SK-N-SH treated with all-trans-retinoic acid at 6 μM for 48 hours (cell line): Measurements from ENCODE around the gene CASTOR1.

Source experiments
- ATAC-seq: fragments of 200-7000 bp; cut with Tn5 transposase; 3 replicates; pipeline ENCODE4 v1.9.1; 2020; ENCODE audit warnings: mild to moderate bottlenecking, moderate library complexity
- ARNTL ChIP-seq: fragments of 450-650 bp; formaldehyde crosslinking; IDR thresholded peaks from 2 replicates; pipeline ENCODE4 v1.5.0; 2020; ENCODE audit warnings: low read depth, mild to moderate bottlenecking, moderate library complexity, borderline replicate concordance
- BACH2 ChIP-seq: fragments of 250-450 bp; sonication (Bioruptor Pico); IDR thresholded peaks from 2 replicates; pipeline ENCODE4 v1.9.0; 2021; ENCODE audit warnings: mild to moderate bottlenecking, borderline replicate concordance
- CSDC2 ChIP-seq: fragments of 250-450 bp; sonication (Bioruptor Pico); IDR thresholded peaks from 2 replicates; pipeline ENCODE4 v1.5.0; 2020; ENCODE audit warnings: mild to moderate bottlenecking, moderate library complexity
- ESRRG ChIP-seq: fragments of 250-450 bp; sonication (Bioruptor Pico); IDR thresholded peaks from 2 replicates; pipeline ENCODE4 v1.6.1; 2021; ENCODE audit warnings: mild to moderate bottlenecking
- GLIS3 ChIP-seq: fragments of 250-450 bp; sonication (Bioruptor Pico); IDR thresholded peaks from 2 replicates; pipeline ENCODE4 v1.5.0; 2020; ENCODE audit warnings: mild to moderate bottlenecking, moderate library complexity
- ISL1 ChIP-seq: fragments of 250-450 bp; sonication (Bioruptor Pico); IDR thresholded peaks from 2 replicates; pipeline ENCODE4 v2.1.2; 2022; ENCODE audit warnings: mild to moderate bottlenecking, moderate library complexity
- POU6F1 ChIP-seq: fragments of 250-450 bp; sonication (Bioruptor Pico); IDR thresholded peaks from 2 replicates; pipeline ENCODE4 v1.8.0; 2021; ENCODE audit warnings: low read depth, mild to moderate bottlenecking, moderate library complexity, borderline replicate concordance
- PPARA ChIP-seq: fragments of 250-450 bp; sonication (Bioruptor Pico); IDR thresholded peaks from 2 replicates; pipeline ENCODE4 v1.5.0; 2020; ENCODE audit warnings: mild to moderate bottlenecking, borderline replicate concordance
- SNAI2 ChIP-seq: fragments of 250-450 bp; sonication (Bioruptor Pico); IDR thresholded peaks from 2 replicates; pipeline ENCODE4 v1.5.0; 2020; ENCODE audit warnings: mild to moderate bottlenecking, moderate library complexity
- TCF4 ChIP-seq: fragments of 250-450 bp; sonication (Bioruptor Pico); IDR thresholded peaks from 2 replicates; pipeline ENCODE4 v1.8.0; 2021; ENCODE audit warnings: mild to moderate bottlenecking, moderate library complexity, borderline replicate concordance
- TOX ChIP-seq: fragments of 250-450 bp; sonication (Bioruptor Pico); IDR thresholded peaks from 2 replicates; pipeline ENCODE4 v1.8.0; 2021; ENCODE audit warnings: mild to moderate bottlenecking, moderate library complexity, borderline replicate concordance
- TSHZ2 ChIP-seq: fragments of 250-450 bp; sonication (Bioruptor Pico); IDR thresholded peaks from 2 replicates; pipeline ENCODE4 v1.5.0; 2020; ENCODE audit warnings: mild to moderate bottlenecking, moderate library complexity
- ZC3H10 ChIP-seq: fragments of 250-450 bp; sonication (Bioruptor Pico); IDR thresholded peaks from 2 replicates; pipeline ENCODE4 v1.5.1; 2021; ENCODE audit warnings: mild to moderate bottlenecking, moderate library complexity
- ZFP3 ChIP-seq: fragments of 250-450 bp; sonication (Bioruptor Pico); IDR thresholded peaks from 2 replicates; pipeline ENCODE4 v1.5.0; 2020; ENCODE audit warnings: mild to moderate bottlenecking, moderate library complexity
- ZFP30 ChIP-seq: fragments of 450-650 bp; formaldehyde crosslinking; IDR thresholded peaks from 2 replicates; pipeline ENCODE4 v1.5.0; 2022; ENCODE audit warnings: mild to moderate bottlenecking, moderate library complexity
- ZNF565 ChIP-seq: fragments of 450-650 bp; formaldehyde crosslinking; conservative IDR thresholded peaks from 2 replicates; pipeline ENCODE4 v1.5.0; 2020; ENCODE audit warnings: low read depth, mild to moderate bottlenecking, moderate library complexity
- ZNF8 ChIP-seq: fragments of 450-650 bp; formaldehyde crosslinking; IDR thresholded peaks from 2 replicates; pipeline ENCODE4 v1.5.0; 2020; ENCODE audit warnings: mild to moderate bottlenecking, moderate library complexity
- TF ChIP-seq, protein P1 (sequence below): fragments of 250-450 bp; sonication (Bioruptor Pico); IDR thresholded peaks from 2 replicates; pipeline ENCODE4 v1.8.0; 2020; ENCODE audit warnings: mild to moderate bottlenecking, moderate library complexity, borderline replicate concordance
- TF ChIP-seq, protein P2 (sequence below): fragments of 250-450 bp; sonication (Bioruptor Pico); IDR thresholded peaks from 2 replicates; pipeline ENCODE4 v1.5.1; 2020; ENCODE audit warnings: low read depth, mild to moderate bottlenecking, moderate library complexity
- TF ChIP-seq, protein P3 (sequence below): fragments of 250-450 bp; sonication (Bioruptor Pico); IDR thresholded peaks from 2 replicates; pipeline ENCODE4 v1.5.1; 2021; ENCODE audit warnings: mild to moderate bottlenecking, moderate library complexity

CASTOR1 gene

DNA sequence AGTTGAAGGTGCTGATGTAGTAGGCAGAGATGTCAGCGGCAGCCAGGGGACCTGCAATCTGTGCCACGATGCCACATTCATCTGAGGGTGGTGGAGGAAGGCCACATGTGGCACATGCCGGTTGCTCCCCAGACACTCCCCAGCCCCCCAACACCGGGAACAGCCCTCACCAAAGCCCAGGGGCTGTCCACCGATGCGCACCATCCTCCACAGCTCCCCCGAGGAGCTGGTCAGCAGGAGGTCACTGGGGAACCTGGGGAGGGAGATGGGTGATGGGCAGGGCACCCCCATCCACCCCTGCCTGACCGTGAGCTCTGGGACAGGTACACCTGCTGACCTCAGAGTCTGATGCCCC is 3.5 kb downstream of the CASTOR1 start (continued):
- TF ChIP-seq, protein P1, sequence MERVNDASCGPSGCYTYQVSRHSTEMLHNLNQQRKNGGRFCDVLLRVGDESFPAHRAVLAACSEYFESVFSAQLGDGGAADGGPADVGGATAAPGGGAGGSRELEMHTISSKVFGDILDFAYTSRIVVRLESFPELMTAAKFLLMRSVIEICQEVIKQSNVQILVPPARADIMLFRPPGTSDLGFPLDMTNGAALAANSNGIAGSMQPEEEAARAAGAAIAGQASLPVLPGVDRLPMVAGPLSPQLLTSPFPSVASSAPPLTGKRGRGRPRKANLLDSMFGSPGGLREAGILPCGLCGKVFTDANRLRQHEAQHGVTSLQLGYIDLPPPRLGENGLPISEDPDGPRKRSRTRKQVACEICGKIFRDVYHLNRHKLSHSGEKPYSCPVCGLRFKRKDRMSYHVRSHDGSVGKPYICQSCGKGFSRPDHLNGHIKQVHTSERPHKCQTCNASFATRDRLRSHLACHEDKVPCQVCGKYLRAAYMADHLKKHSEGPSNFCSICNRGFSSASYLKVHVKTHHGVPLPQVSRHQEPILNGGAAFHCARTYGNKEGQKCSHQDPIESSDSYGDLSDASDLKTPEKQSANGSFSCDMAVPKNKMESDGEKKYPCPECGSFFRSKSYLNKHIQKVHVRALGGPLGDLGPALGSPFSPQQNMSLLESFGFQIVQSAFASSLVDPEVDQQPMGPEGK (CRISPR knock-in tag) = no peak
- no peak for TF ChIP-seq PPARA
- TF ChIP-seq ZNF8 (CRISPR knock-in tag) = no peak

DNA sequence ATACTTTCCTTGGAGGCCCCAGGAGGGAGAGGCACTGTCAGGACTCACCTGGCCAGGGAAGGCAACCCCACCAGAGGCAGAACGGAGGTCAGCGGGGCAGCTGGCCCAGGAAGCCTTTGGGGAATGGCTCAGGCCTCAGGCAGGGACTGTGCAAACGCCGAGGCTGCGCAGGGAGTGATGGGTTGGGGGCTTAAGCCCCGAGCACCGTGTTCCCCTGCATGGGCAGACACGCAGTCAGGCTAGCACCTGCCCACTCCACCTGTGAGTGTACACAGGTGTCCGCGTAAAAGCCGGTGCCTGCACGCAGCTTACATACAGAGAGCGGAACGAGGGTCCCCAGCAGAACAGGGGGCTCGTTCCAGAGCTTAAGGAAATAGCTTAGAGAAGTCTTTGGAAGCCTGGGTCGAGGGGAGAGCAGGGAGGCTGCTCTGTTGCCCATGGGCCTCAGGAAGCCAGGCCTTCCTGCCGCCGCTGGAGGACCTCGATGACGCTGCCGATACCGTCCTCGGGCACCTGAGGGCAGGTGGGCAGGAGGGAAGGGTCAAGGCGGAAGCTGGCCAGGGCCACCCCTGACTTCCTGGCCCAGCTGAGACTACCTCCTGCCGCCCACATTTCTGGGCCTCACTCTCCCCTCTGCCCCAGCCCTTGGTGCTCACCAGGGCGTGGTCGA is 4.0 kb downstream of the CASTOR1 start:
- ATAC-seq = no peak

DNA sequence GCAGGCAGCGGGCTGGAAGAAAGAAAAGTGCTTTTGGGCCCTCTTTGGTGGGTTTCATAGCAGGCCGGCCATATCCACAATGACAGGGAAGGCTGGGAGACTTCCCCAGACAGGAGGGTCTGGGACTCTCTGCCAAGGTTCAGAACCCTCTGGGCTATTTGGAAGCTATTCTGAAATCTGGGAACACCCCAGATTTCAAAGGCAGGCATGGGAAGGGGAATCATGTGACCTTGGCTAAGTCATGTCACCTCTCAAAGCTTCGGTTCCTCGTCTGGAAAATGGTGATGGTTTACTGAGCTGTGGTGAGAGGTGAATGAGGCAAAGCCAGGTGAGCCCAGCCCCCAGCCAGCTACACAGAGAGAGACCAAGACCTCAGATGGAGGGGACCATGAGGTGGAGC is 4.6 kb downstream of the CASTOR1 start:
- ATAC-seq = no peak
- TF ChIP-seq ZFP3 (CRISPR knock-in tag) (no peak), ISL1 (no peak), TSHZ2 (CRISPR knock-in tag) (no peak), POU6F1 (CRISPR knock-in tag) (no peak), TCF4 (CRISPR knock-in tag) (no peak), TOX (CRISPR knock-in tag) (no peak), GLIS3 (no peak), ZNF8 (CRISPR knock-in tag) (no peak), ESRRG (CRISPR knock-in tag) (no peak), ZFP30 (CRISPR knock-in tag) (no peak), ARNTL (CRISPR knock-in tag) (no peak), CSDC2 (CRISPR knock-in tag) (no peak), BACH2 (CRISPR knock-in tag) (no peak), SNAI2 (CRISPR knock-in tag) (no peak), ZC3H10 (CRISPR knock-in tag) (no peak), ZNF565 (no peak)
- TF ChIP-seq, protein P2, sequence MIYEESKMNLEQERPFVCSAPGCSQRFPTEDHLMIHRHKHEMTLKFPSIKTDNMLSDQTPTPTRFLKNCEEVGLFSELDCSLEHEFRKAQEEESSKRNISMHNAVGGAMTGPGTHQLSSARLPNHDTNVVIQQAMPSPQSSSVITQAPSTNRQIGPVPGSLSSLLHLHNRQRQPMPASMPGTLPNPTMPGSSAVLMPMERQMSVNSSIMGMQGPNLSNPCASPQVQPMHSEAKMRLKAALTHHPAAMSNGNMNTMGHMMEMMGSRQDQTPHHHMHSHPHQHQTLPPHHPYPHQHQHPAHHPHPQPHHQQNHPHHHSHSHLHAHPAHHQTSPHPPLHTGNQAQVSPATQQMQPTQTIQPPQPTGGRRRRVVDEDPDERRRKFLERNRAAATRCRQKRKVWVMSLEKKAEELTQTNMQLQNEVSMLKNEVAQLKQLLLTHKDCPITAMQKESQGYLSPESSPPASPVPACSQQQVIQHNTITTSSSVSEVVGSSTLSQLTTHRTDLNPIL (CRISPR knock-in tag) = no peak
- TF ChIP-seq, protein P1 (CRISPR knock-in tag) = no peak
- TF ChIP-seq, protein P3, sequence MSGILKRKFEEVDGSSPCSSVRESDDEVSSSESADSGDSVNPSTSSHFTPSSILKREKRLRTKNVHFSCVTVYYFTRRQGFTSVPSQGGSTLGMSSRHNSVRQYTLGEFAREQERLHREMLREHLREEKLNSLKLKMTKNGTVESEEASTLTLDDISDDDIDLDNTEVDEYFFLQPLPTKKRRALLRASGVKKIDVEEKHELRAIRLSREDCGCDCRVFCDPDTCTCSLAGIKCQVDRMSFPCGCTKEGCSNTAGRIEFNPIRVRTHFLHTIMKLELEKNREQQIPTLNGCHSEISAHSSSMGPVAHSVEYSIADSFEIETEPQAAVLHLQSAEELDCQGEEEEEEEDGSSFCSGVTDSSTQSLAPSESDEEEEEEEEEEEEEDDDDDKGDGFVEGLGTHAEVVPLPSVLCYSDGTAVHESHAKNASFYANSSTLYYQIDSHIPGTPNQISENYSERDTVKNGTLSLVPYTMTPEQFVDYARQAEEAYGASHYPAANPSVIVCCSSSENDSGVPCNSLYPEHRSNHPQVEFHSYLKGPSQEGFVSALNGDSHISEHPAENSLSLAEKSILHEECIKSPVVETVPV (CRISPR knock-in tag) = no peak

More for the DNA sequence above, 4.0 kb downstream of the CASTOR1 start:
- TF ChIP-seq TOX (CRISPR knock-in tag) (no peak), BACH2 (CRISPR knock-in tag) (no peak)
- TF ChIP-seq, protein P2 (CRISPR knock-in tag) = no peak
- TF ChIP-seq, all 23 proteins: peak for 0
